Neural progenitor cell (in vitro differentiated cells): ENCODE results near the gene PSMC3IP. TPM values are rescaled to one million over a fixed set of nuclear protein-coding genes. Genes with fewer than 3 reads are reported as not detected.
A peak's percentile ranks its signal among the peaks of the same experiment; 100 is the strongest.

Experiments used
- DNase-seq: peaks from one replicate; pipeline ENCODE4 v3.0.0-alpha.2; 2016; ENCODE audit warnings: low spot score
- H2AFZ ChIP-seq: fragments of 200-600 bp; sonication (generic); replicated peaks from 2 replicates; pipeline ENCODE4 v1.6.1; 2016; ENCODE audit warnings: antibody characterized with exemption
- H3F3A ChIP-seq: fragments of 200-600 bp; sonication (generic); 2 replicates; pipeline ENCODE4 v1.6.1; 2016; ENCODE audit warnings: antibody characterized with exemption, low read depth
- H3K27ac ChIP-seq: fragments of 200-600 bp; sonication (generic); 2 replicates; pipeline ENCODE4 v1.5.1; 2016; ENCODE audit warnings: mild to moderate bottlenecking
- H3K27me3 ChIP-seq: fragments of 200-600 bp; sonication (generic); 2 replicates; pipeline ENCODE4 v1.6.1; 2016; ENCODE audit warnings: mild to moderate bottlenecking, moderate library complexity
- H3K36me3 ChIP-seq: fragments of 200-600 bp; sonication (generic); 2 replicates; pipeline ENCODE4 v1.5.1; 2016
- H3K4me1 ChIP-seq: fragments of 200-600 bp; sonication (generic); 2 replicates; pipeline ENCODE4 v1.6.1; 2016; ENCODE audit warnings: mixed run types
- H3K4me2 ChIP-seq: fragments of 200-600 bp; sonication (generic); 2 replicates; pipeline ENCODE4 v1.6.1; 2016
- H3K4me3 ChIP-seq: fragments of 200-600 bp; sonication (generic); 2 replicates; pipeline ENCODE4 v1.5.1; 2016
- H3K79me2 ChIP-seq: fragments of 200-600 bp; sonication (generic); 2 replicates; pipeline ENCODE4 v1.6.1; 2016; ENCODE audit warnings: low read depth
- H3K9ac ChIP-seq: fragments of 200-600 bp; sonication (generic); 2 replicates; pipeline ENCODE4 v1.6.1; 2016
- H3K9me3 ChIP-seq: fragments of 200-600 bp; sonication (generic); 2 replicates; pipeline ENCODE4 v1.5.1; 2016; ENCODE audit warnings: low read depth
- H4K20me1 ChIP-seq: fragments of 200-600 bp; sonication (generic); 2 replicates; pipeline ENCODE4 v1.6.1; 2016; ENCODE audit warnings: low read depth
- H3K27ac Mint-ChIP-seq: 3 replicates; pipeline ENCODE4 v1.8.0; 2021; ENCODE audit warnings: mixed read lengths
- H3K27me3 Mint-ChIP-seq: 2 replicates; pipeline ENCODE4 v1.8.0; 2022; ENCODE audit warnings: low read depth, mild to moderate bottlenecking, inconsistent platforms, moderate library complexity, mixed read lengths; ENCODE audit not compliant: insufficient read depth
- H3K36me3 Mint-ChIP-seq: 3 replicates; pipeline ENCODE4 v1.8.0; 2021; ENCODE audit warnings: mixed read lengths
- H3K4me1 Mint-ChIP-seq: 3 replicates; pipeline ENCODE4 v1.8.0; 2021; ENCODE audit warnings: mixed read lengths
- H3K4me3 Mint-ChIP-seq: 3 replicates; pipeline ENCODE4 v1.8.0; 2021; ENCODE audit warnings: mild to moderate bottlenecking, moderate library complexity, mixed read lengths
- H3K9me3 Mint-ChIP-seq: 3 replicates; pipeline ENCODE4 v1.8.0; 2020; ENCODE audit warnings: mixed read lengths
- EZH2 ChIP-seq: fragments of 200-600 bp; sonication (generic); IDR thresholded peaks from 2 replicates; pipeline ENCODE4 v1.6.1; 2017; ENCODE audit warnings: antibody characterized with exemption, mild to moderate bottlenecking, moderate library complexity
- EZH2phosphoT487 ChIP-seq: fragments of 200-600 bp; sonication (generic); IDR thresholded peaks from 2 replicates; pipeline ENCODE4 v1.6.1; 2017; ENCODE audit warnings: antibody characterized with exemption
- total RNA-seq: library from RNA; depleted of rRNA; stranded (reverse); fragments of >200 nt; gene quantifications from 2 replicates; pipeline ENCODE4 v1.2.3, GENCODE V29; 2015; ENCODE audit warnings: low replicate concordance
- TF ChIP-seq, protein P1 (sequence below): fragments of 200-600 bp; sonication (generic); IDR thresholded peaks from 2 replicates; pipeline ENCODE4 v1.5.1; 2017; ENCODE audit warnings: antibody characterized with exemption, mild to moderate bottlenecking

PSMC3IP gene
- total RNA-seq, 1 donor from 2014 or later, result 23.7 TPM

DNA sequence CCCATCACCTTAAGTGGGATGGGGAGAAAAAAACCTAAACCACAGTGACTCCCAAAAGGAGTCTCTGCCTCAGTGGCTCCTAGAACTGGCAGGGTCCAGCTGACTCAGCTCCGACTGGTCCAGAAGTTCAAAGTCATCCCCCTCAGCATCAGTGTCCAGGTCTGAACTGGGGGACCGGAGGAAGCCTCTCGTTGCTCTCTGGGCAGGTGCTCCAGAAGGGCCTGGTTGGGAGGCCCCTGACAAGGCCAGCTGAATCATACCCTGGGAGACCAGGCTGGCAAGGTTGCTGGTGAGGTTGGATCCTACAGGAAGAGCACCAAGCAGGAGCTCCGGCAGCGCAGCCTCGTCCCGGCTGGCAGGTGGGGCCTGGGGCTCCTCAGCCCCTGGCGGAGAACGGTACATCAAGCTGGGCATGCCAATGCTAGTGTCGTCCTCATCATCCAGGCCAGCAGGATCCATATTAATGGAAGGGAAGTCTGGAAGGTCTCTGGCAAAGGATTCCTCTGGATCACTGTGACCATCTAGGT, 4.3 kb upstream of the PSMC3IP start:
- peaks cover 15% of the 10 kb centered on the region for H3K4me1 Mint-ChIP-seq
- peaks cover 3% of the 10 kb centered on the region for H3K27me3 Mint-ChIP-seq
- peaks cover 6% of the 10 kb centered on the region for H4K20me1 ChIP-seq
- H3K36me3 ChIP-seq, result no peaks in the 10 kb centered on the region
- no peak overlapping the region for H3K4me2 ChIP-seq
- no peak overlapping the region for H3K9ac ChIP-seq
- no peak overlapping the region for H3K27ac Mint-ChIP-seq
- H2AFZ ChIP-seq, result no peak overlapping the region
- no peak for TF ChIP-seq EZH2phosphoT487
- TF ChIP-seq, protein P1, sequence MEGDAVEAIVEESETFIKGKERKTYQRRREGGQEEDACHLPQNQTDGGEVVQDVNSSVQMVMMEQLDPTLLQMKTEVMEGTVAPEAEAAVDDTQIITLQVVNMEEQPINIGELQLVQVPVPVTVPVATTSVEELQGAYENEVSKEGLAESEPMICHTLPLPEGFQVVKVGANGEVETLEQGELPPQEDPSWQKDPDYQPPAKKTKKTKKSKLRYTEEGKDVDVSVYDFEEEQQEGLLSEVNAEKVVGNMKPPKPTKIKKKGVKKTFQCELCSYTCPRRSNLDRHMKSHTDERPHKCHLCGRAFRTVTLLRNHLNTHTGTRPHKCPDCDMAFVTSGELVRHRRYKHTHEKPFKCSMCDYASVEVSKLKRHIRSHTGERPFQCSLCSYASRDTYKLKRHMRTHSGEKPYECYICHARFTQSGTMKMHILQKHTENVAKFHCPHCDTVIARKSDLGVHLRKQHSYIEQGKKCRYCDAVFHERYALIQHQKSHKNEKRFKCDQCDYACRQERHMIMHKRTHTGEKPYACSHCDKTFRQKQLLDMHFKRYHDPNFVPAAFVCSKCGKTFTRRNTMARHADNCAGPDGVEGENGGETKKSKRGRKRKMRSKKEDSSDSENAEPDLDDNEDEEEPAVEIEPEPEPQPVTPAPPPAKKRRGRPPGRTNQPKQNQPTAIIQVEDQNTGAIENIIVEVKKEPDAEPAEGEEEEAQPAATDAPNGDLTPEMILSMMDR, result no peak
- TF ChIP-seq EZH2, result no peak
- peaks cover 22% of the 10 kb centered on the region for H3K36me3 Mint-ChIP-seq
- DNase-seq, result no peak
- H3K79me2 ChIP-seq, result peaks cover 6% of the 10 kb centered on the region
- no peak overlapping the region for H3K4me3 ChIP-seq
- peaks cover 27% of the 10 kb centered on the region for H3F3A ChIP-seq
- no peak overlapping the region for H3K27ac ChIP-seq
- H3K9me3 ChIP-seq, result no peaks in the 10 kb centered on the region
- H3K4me3 Mint-ChIP-seq, result no peak overlapping the region
- no peaks in the 10 kb centered on the region for H3K9me3 Mint-ChIP-seq
- no peaks in the 10 kb centered on the region for H3K27me3 ChIP-seq
- peaks cover 5% of the 10 kb centered on the region for H3K4me1 ChIP-seq

DNA sequence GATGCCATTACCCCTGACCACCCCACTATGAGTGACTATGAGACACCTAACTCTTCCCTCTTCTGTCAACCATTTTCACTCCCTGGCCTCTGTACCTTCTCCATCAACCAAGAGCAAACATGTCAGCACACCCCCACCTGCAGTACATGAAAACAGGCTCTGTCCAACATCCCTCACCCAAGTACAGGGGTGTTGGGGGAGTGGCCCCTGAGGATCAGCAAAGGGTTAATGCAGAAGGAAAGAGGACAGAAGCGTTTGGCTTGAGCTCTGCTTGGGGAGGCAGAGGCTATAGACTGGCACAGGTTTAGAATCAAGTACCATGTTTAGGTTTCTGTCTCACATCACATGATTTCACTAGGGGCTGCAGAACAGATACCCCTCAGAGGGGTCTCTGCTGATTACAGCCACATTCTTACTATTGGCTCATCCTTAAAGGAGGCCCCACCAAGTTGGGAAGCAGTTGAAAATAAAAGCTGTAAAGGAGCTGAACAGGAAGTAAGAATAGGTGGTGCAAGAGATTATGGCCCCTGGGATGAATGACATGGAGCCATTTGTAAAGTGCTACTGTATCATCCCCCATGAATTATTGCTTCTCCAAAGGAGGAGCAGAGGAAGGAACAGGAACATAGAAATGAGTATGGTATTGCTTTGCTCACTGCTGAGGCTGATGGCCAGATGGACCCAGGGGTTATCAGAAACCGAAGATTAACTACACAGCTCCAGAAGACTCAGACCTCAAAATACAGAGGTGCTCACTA, 2.4 kb upstream of the PSMC3IP start:
- H3K27ac Mint-ChIP-seq, result no peak overlapping the region
- Histone ChIP-seq H3K4me2 (no peak overlapping the region), H3F3A (peaks cover 28% of the 10 kb centered on the region), H3K4me3 (no peak overlapping the region), H3K4me1 (peaks cover 14% of the 10 kb centered on the region), H3K9me3 (no peaks in the 10 kb centered on the region), H3K36me3 (no peaks in the 10 kb centered on the region), H4K20me1 (peaks cover 6% of the 10 kb centered on the region), H3K27ac (no peak overlapping the region), H3K9ac (no peak overlapping the region), H3K27me3 (no peaks in the 10 kb centered on the region), H3K79me2 (peaks cover 25% of the 10 kb centered on the region), H2AFZ (no peak overlapping the region)
- H3K4me1 Mint-ChIP-seq, result peaks cover 28% of the 10 kb centered on the region
- no peak for DNase-seq
- H3K4me3 Mint-ChIP-seq, result peak overlapping the region; percentile 75
- peaks cover 25% of the 10 kb centered on the region for H3K36me3 Mint-ChIP-seq
- H3K9me3 Mint-ChIP-seq, result no peaks in the 10 kb centered on the region
- TF ChIP-seq, protein P1, result no peak
- TF ChIP-seq EZH2, result no peak
- H3K27me3 Mint-ChIP-seq, result peaks cover 6% of the 10 kb centered on the region

DNA sequence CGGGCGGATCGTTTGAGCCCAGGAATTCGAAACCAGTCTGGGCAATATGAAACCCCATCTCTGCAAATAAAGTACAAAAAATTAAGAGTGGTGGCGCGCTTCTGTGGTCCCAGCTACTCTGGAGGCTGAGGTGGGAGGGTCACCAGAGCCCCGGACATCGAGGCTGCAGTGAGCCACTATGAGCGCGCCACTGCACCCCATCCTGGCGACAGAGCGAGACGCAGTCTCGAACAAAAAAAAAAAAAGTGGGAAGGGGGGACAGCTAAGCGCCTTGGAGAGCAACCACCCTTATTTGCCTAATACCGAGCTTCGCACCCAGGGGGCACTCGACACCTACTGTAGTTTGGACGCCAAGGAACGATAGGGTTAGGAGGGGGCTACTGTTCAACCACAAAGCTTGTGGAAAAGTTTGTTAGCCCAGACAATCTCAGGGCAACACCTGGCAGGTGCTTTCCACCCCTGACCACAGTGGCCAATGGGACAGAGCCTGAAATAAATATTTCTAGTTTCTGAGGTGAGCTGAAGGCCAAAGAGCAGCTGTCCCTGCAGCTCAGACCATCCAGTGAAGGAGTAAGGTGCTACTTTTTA, 847 bp upstream of the PSMC3IP start:
- Histone ChIP-seq H3K4me3 (peak overlapping the region; percentile 67), H3K36me3 (no peaks in the 10 kb centered on the region), H3F3A (peaks cover 41% of the 10 kb centered on the region), H3K9ac (peak overlapping the region; percentile 42), H4K20me1 (peaks cover 11% of the 10 kb centered on the region), H3K4me1 (peaks cover 14% of the 10 kb centered on the region), H3K27me3 (no peaks in the 10 kb centered on the region), H3K79me2 (peaks cover 25% of the 10 kb centered on the region), H3K27ac (no peak overlapping the region), H3K9me3 (no peaks in the 10 kb centered on the region), H3K4me2 (peak overlapping the region; percentile 79), H2AFZ (no peak overlapping the region)
- H3K36me3 Mint-ChIP-seq, result peaks cover 23% of the 10 kb centered on the region
- DNase-seq, result peak; percentile 92
- H3K4me1 Mint-ChIP-seq, result peaks cover 28% of the 10 kb centered on the region
- peaks cover 6% of the 10 kb centered on the region for H3K27me3 Mint-ChIP-seq
- no peaks in the 10 kb centered on the region for H3K9me3 Mint-ChIP-seq
- TF ChIP-seq EZH2phosphoT487 (no peak), EZH2 (peak; percentile 24)
- TF ChIP-seq, protein P1, result peak; percentile 73
- peak overlapping the region; percentile 100 for H3K4me3 Mint-ChIP-seq
- H3K27ac Mint-ChIP-seq, result peak overlapping the region; percentile 99
